GM12801 (cell line): ENCODE measurements around the gene ELK3.

ENCODE experiments used
- TF ChIP-seq, protein P1 (sequence below): IDR thresholded peaks from one replicate; pipeline ENCODE4 v1.5.1; 2011; ENCODE audit warnings: control low read depth; ENCODE audit not compliant: insufficient read length; ENCODE audit errors: extremely low read depth

The ELK3 gene

DNA sequence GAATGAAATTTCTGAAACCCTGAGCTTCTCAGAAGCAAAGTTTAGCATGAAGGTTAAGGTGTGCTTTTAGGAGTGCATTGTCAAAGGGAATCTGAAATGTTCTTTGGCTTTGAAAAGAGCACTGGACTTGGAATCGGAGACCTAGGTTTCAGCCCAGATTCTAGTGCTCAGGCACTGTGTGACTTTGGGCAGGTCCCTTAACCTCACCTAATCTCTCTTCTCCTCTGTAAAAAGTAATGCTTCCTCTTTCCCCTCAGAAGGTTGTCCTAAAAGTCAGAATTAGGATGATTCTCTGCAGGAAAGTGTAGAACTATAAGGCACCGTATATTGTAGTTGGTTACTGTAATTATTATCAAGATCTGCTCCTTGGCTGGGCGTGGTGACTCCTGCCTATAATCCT is 38.0 kb upstream of the ELK3 start:
- TF ChIP-seq, protein P1, sequence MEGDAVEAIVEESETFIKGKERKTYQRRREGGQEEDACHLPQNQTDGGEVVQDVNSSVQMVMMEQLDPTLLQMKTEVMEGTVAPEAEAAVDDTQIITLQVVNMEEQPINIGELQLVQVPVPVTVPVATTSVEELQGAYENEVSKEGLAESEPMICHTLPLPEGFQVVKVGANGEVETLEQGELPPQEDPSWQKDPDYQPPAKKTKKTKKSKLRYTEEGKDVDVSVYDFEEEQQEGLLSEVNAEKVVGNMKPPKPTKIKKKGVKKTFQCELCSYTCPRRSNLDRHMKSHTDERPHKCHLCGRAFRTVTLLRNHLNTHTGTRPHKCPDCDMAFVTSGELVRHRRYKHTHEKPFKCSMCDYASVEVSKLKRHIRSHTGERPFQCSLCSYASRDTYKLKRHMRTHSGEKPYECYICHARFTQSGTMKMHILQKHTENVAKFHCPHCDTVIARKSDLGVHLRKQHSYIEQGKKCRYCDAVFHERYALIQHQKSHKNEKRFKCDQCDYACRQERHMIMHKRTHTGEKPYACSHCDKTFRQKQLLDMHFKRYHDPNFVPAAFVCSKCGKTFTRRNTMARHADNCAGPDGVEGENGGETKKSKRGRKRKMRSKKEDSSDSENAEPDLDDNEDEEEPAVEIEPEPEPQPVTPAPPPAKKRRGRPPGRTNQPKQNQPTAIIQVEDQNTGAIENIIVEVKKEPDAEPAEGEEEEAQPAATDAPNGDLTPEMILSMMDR: no peak

DNA sequence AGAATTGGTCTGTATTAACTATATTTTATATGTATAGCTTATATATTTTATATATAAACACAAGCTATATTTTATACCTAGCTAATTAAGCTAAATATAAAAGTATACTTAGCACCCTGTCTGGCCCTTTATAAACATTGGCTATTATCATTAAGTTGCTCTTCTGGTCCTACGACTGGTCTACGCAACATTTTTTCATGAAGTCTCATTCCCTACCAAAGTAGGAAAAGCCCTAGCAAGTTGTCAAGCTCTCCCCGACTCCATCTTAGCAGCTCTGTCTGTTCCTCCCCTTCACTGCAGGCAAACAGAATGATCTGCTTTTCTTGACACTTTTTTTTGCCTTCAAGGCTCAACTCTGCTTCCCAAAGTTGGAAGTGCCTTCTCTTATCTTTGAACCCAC is 36.7 kb upstream of the ELK3 start:
- TF ChIP-seq, protein P1: no peak

DNA sequence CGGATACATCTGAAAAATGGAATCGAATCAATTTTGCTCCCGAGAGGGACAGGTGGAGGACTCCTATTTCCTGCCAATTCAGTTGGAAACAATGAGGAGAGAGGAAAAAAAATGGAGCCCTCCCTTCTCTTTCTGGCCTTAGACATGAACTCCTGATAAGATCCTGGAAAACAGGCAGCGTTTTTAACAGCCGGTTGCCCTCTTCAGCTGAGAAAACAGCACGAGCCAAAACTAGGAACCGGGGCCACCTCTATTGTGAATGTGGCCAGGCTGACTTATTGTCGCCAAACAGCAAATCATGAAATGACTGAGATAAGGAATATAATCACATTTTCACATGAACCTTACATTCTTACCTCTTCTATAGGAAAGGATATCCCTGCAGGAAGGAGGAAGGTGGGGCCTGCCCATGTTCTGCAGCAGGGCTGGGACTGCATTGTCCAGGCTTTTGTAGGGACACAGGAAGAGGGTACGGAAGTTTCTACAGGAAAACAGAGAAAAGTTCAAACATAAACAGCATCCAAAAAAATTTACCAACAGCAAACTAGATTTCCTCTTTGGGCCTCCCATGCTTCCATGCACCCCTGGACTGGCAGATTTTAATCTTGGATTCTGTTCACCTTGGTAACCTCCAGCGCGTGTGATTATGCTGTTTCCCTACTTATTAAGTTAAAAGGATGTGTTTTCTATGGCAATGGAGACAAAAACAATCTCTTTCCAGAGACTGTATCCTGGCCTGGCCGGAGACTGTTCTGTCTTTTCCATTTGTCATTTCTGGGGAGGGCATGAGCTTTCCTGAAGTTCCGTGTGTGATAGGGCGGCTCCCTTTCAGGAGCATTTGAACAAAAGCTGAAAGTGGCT is 29.0 kb upstream of the ELK3 start:
- TF ChIP-seq, protein P1: no peak

DNA sequence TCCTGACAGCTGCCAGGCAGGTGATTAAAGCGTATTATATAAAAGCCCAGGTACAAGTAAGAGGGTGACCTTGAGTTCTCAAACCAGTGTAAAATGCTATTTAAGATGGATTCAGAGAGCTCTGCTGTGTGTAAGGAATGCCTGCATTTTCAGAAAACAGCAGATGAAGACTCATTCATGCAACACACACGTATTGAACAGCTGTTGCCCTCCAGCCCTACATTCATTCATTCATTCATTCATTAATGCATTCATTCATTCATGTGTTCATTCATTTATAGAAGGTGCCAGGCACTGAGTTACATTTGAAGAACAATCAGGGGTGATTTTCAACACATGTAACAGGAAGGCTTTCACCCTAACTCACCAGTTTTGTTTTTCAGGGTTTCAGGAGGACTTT is 27.4 kb upstream of the ELK3 start:
- TF ChIP-seq, protein P1: no peak

DNA sequence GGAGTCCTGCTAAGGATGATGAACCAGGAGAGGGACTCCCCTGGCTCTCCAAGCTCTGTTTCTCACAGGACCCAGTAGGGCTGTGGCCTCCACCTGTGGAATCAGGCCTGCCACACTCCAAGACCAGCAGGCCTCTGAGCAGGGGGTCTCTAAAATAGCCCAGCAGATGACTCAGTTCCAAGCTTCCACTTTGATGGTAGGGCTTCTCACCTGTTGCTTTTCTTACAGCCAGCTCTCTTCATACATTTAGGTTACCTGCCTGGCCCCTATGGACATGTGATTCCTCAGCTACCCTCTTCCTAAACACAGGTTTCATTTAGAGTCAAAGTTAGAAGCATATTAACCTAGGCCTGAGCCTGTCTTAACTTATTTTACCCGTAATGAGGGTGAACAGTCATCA is 26.7 kb upstream of the ELK3 start:
- TF ChIP-seq, protein P1: no peak

DNA sequence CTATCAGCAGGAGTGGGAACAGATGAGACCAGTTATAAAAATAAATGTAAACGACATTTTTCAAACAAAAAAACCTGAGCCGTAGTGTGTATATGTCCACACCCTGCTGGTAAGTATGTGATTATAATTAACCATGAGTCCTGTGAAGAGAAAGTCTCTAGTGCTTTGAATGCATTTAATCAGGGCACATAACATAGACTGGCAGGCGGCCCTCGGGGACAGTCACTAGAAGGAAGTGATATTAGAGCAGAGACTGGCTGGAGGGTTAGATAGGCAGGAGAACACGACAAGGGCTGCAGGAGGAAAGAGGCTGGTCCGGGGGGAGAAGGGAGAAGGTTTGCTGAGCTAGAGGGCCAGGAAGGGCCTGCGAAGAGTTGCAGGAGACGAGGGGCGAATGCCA is 23.8 kb upstream of the ELK3 start:
- TF ChIP-seq, protein P1: no peak

DNA sequence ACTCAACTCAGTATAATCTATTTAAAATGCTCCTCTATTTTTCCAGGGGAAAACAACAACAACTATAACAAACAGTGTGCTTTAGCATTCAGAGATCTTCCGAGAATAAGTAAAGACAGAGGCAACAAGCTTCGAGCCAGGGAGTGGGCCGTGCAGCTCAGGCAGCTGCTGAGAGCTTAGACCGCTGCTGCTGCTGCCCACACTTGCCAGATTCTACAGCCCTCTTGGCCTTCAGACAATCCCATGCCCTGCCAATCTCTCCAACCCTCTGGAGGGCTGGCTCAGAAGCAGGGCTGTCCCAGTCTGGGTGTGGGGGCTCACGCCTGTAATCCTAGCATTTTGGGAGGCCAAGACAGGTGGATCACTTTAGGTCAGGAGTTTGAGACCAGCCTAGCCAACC is 23.4 kb upstream of the ELK3 start:
- TF ChIP-seq, protein P1: no peak
